ENCODE measurements around the gene CBX8. TPM values are rescaled to one million over a fixed set of nuclear protein-coding genes. Genes with fewer than 3 reads are reported as not detected.

Gene CBX8
- total and polyA plus RNA-seq, 2 experiments from 2014 or later: 6.5 to 8.6 TPM

DNA sequence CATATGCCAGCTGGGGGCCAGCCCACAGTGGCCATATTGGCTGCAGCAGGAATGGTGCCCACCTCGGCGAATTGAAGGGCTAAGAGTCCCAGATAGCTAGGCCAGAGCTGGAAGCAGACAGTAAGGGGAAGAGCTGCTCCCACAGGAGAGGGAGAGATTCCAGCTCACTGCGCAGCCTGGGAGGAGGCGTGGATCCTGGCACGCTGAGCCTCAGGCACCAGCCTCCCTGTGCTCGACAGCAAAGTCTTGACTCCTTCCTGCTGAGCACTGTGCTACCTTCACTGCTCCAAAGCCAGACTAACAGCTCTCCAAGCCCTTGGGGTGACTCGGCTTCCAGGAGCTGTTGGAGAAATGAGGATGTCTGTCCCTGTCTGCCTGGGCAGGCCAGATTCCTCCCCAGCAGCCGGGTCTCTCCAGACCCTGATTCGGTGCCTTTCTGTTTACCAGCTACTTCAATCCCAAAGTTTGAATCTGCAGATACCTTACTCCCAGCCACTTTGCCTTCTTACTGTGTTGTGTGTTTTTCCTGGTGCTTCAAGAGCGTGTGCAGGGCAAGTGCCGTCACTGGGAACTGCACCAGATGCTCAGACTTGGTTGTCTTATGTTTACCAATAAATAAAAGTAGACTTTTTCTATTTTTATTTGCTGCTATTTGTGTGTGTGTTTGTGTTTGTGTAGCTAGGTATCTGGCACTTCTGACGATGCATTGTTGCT, 9.8 kb downstream of the CBX8 start:
- no peak overlapping the region for H3K4me3 ChIP-seq
- H3K27me3 ChIP-seq: peaks cover 53% of the 10 kb centered on the region
- no peak for DNase-seq (ENCODE audit: low spot score)
- 93% methylated on average over 12 of the region's 12 CpGs for WGBS (ENCODE audit: low lambda C conversion rate, missing lambda C conversion rate)
- no peaks in the 10 kb centered on the region for H3K9me2 ChIP-seq (replicated peaks; ENCODE audit: insufficient read depth)
- H3K4me2 ChIP-seq: no peak overlapping the region
- no peak overlapping the region for H2AFZ ChIP-seq
- no peak for TF ChIP-seq EZH2 (IDR thresholded peaks at IDR 0.05; ENCODE audit: borderline replicate concordance)
- no peak for TF ChIP-seq EZH2phosphoT487 (IDR thresholded peaks at IDR 0.05; ENCODE audit: low read depth, severe bottlenecking, unreplicated experiment)
- no peak for TF ChIP-seq CTCF (IDR thresholded peaks at IDR 0.05; ENCODE audit: poor library complexity)
- peaks cover 21% of the 10 kb centered on the region for H3K4me1 ChIP-seq (ENCODE audit: insufficient read depth)
- H3K27ac ChIP-seq: no peak overlapping the region
- no peaks in the 10 kb centered on the region for H3K79me2 ChIP-seq
- no peaks in the 10 kb centered on the region for H4K20me1 ChIP-seq (ENCODE audit: insufficient read depth, poor library complexity, severe bottlenecking)
- no peaks in the 10 kb centered on the region for H3K36me3 ChIP-seq (replicated peaks; ENCODE audit: insufficient read depth, low read depth)
- H3K9me3 ChIP-seq (ENCODE audit: low read depth): no peaks in the 10 kb centered on the region

DNA sequence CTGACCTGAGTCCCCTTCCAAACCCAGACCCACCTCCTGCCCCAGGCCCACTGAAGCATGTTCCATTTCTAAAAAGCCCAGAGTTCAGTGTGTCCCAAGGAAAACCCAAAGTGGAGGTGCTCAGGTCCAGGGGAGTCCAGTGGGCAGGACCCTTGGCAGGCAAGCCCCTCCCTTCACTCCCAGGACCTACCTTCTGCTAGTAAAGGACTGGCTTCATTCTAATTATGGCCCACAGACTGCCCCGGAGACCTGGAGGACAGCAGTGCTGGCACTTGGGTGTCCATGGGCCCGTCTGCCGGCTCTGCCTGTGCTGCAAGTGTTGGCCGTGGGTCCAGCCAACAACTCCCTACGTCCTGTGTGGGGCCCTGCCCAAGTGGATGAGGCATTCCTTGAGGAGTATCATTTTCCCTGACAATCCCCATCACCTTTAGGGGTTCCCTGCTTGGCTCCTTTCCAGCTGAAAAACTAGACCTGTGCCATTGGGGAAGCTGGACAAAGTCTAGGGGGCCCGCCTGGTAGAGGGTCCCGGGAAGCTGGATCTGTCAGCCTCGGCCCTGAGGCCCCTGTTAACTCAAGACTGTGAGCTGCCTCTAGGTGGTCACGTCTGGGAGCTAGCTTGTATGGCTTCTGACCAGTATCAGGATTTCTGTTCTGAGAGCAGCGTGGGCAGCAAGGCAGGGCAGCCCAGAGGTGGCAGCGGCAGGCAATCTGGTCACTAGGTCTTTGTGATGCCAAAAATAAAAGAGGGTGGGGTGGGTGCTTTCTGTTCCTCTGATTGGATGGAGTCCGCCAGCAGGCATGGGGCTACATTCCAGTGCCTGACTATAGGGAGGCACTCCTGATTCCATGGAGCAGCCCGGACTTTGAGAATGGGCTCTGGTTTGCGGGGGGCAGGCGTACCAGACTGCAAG, 10.7 kb downstream of the CBX8 start:
- Histone ChIP-seq H3K4me3 (no peak overlapping the region), H3K9me3 (ENCODE audit: low read depth) (no peaks in the 10 kb centered on the region), H4K20me1 (ENCODE audit: insufficient read depth, poor library complexity, severe bottlenecking) (no peaks in the 10 kb centered on the region), H3K36me3 (replicated peaks; ENCODE audit: insufficient read depth, low read depth) (no peaks in the 10 kb centered on the region), H3K27me3 (peaks cover 44% of the 10 kb centered on the region), H3K9me2 (replicated peaks; ENCODE audit: insufficient read depth) (no peaks in the 10 kb centered on the region), H2AFZ (no peak overlapping the region), H3K79me2 (no peaks in the 10 kb centered on the region), H3K27ac (no peak overlapping the region), H3K4me1 (ENCODE audit: insufficient read depth) (peaks cover 14% of the 10 kb centered on the region), H3K4me2 (no peak overlapping the region)
- WGBS (ENCODE audit: low lambda C conversion rate, missing lambda C conversion rate): 95% methylated on average over 15 of the region's 15 CpGs
- no peak for TF ChIP-seq EZH2phosphoT487 (IDR thresholded peaks at IDR 0.05; ENCODE audit: low read depth, severe bottlenecking, unreplicated experiment)
- no peak for TF ChIP-seq EZH2 (IDR thresholded peaks at IDR 0.05; ENCODE audit: borderline replicate concordance)
- TF ChIP-seq CTCF (IDR thresholded peaks at IDR 0.05; ENCODE audit: poor library complexity): no peak
- DNase-seq (ENCODE audit: low spot score): no peak

GRCh38 chr17:79785017-79785899, 11.6 kb downstream of the CBX8 start:
- H3K9me3 ChIP-seq (ENCODE audit: low read depth): no peaks in the 10 kb centered on the region
- no peak overlapping the region for H2AFZ ChIP-seq
- H3K9me2 ChIP-seq (replicated peaks; ENCODE audit: insufficient read depth): no peaks in the 10 kb centered on the region
- TF ChIP-seq EZH2 (IDR thresholded peaks at IDR 0.05; ENCODE audit: borderline replicate concordance) (no peak), EZH2phosphoT487 (IDR thresholded peaks at IDR 0.05; ENCODE audit: low read depth, severe bottlenecking, unreplicated experiment) (no peak), CTCF (IDR thresholded peaks at IDR 0.05; ENCODE audit: poor library complexity) (no peak)
- H3K79me2 ChIP-seq: peaks cover 4% of the 10 kb centered on the region
- peaks cover 2% of the 10 kb centered on the region for H4K20me1 ChIP-seq (ENCODE audit: insufficient read depth, poor library complexity, severe bottlenecking)
- H3K4me3 ChIP-seq: no peak overlapping the region
- H3K27ac ChIP-seq: no peak overlapping the region
- H3K4me2 ChIP-seq: no peak overlapping the region
- peaks cover 35% of the 10 kb centered on the region for H3K27me3 ChIP-seq
- no peak for DNase-seq (ENCODE audit: low spot score)
- WGBS (ENCODE audit: low lambda C conversion rate, missing lambda C conversion rate): 98% methylated on average over 17 of the region's 17 CpGs
- H3K36me3 ChIP-seq (replicated peaks; ENCODE audit: insufficient read depth, low read depth): no peaks in the 10 kb centered on the region
- peaks cover 9% of the 10 kb centered on the region for H3K4me1 ChIP-seq (ENCODE audit: insufficient read depth)
